Measurements from ENCODE around the gene GABRG3. TPM values are rescaled to one million over a fixed set of nuclear protein-coding genes. Genes with fewer than 3 reads are reported as not detected.

Gene GABRG3
- total and polyA plus RNA-seq, 2 experiments from 2014 or later = 0.10 to 1.4 TPM

DNA sequence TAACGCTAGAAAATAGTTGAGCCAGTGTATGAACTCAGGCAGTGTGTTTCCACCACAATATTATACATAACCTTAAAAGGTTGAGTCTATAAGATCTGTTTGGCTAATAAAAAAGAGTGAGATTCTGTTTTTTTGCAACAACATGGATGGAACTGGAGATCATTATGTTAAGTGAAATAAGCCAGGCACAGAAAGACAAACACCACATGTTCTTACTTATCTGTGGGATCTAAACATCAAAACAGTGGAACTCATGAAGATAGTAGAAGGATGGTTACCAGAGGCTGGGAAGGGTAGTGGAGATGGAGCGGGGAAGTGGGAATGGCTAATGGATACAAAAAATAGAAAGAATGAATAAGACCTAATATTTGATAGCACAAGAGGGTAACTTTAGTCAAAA lies 150.7 kb downstream of the GABRG3 start:
- peaks cover 3% of the 10 kb centered on the region for H3K27me3 Mint-ChIP-seq (ENCODE audit: insufficient read depth, low read depth, poor library complexity)
- H3K79me2 ChIP-seq (replicated peaks; ENCODE audit: insufficient read depth) = no peaks in the 10 kb centered on the region
- H3K4me3 ChIP-seq = no peak overlapping the region
- H4K20me1 ChIP-seq (replicated peaks; ENCODE audit: insufficient read depth) = no peaks in the 10 kb centered on the region
- H3K36me3 Mint-ChIP-seq (ENCODE audit: low read depth) = no peaks in the 10 kb centered on the region; the same call in 2 of the 3 replicates
- peaks cover 9% of the 10 kb centered on the region for H3K4me1 ChIP-seq (ENCODE audit: insufficient read depth)
- H3K36me3 ChIP-seq (ENCODE audit: insufficient read depth) = no peaks in the 10 kb centered on the region
- no peak overlapping the region for H3K27ac Mint-ChIP-seq
- H3K9me3 Mint-ChIP-seq = peaks cover 2% of the 10 kb centered on the region; the same call in 2 of the 3 replicates
- no peak overlapping the region for H3K27ac ChIP-seq (ENCODE audit: low read depth)
- H3K4me3 Mint-ChIP-seq = no peak overlapping the region
- no peak for ATAC-seq
- TF ChIP-seq STAT1 (IDR thresholded peaks at IDR 0.05; ENCODE audit: unreplicated experiment) = no peak
- no peak for TF ChIP-seq JUNB (IDR thresholded peaks at IDR 0.05; ENCODE audit: unreplicated experiment)
- no peak for TF ChIP-seq NANOG (IDR thresholded peaks at IDR 0.05; ENCODE audit: borderline replicate concordance)
- TF ChIP-seq EZH2 (IDR thresholded peaks at IDR 0.05; ENCODE audit: low read depth, unreplicated experiment) = no peak
- no peak for TF ChIP-seq CREB1 (CRISPR knock-in tag; IDR thresholded peaks at IDR 0.05; ENCODE audit: low read depth)
- TF ChIP-seq, protein P1, sequence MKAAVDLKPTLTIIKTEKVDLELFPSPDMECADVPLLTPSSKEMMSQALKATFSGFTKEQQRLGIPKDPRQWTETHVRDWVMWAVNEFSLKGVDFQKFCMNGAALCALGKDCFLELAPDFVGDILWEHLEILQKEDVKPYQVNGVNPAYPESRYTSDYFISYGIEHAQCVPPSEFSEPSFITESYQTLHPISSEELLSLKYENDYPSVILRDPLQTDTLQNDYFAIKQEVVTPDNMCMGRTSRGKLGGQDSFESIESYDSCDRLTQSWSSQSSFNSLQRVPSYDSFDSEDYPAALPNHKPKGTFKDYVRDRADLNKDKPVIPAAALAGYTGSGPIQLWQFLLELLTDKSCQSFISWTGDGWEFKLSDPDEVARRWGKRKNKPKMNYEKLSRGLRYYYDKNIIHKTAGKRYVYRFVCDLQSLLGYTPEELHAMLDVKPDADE (IDR thresholded peaks at IDR 0.05) = no peak
- peaks cover 5% of the 10 kb centered on the region; the same call in 2 of the 3 replicates for H3K4me1 Mint-ChIP-seq
- no peak overlapping the region for H3K4me2 ChIP-seq
- DNase-seq (ENCODE audit: low spot score) = no peak
- no peaks in the 10 kb centered on the region for H3F3A ChIP-seq (replicated peaks; ENCODE audit: low read depth)
- H2AFZ ChIP-seq = no peak overlapping the region
- no peaks in the 10 kb centered on the region; the same call in 1 of the 2 replicates for H3K9me2 ChIP-seq (ENCODE audit: insufficient read depth)
- no peaks in the 10 kb centered on the region for H3K27me3 ChIP-seq (ENCODE audit: insufficient read depth)

GRCh38 chr15:27123291-27123690 lies 152.3 kb downstream of the GABRG3 start:
- H3K4me1 Mint-ChIP-seq = no peaks in the 10 kb centered on the region
- H3K27me3 ChIP-seq (ENCODE audit: insufficient read depth) = no peaks in the 10 kb centered on the region
- H3K9me3 Mint-ChIP-seq = no peaks in the 10 kb centered on the region; the same call in 2 of the 3 replicates
- H3K9me2 ChIP-seq (ENCODE audit: insufficient read depth) = no peaks in the 10 kb centered on the region; the same call in 1 of the 2 replicates
- DNase-seq (ENCODE audit: low spot score) = no peak
- H3K27me3 Mint-ChIP-seq (ENCODE audit: insufficient read depth, low read depth, poor library complexity) = peaks cover 3% of the 10 kb centered on the region
- no peaks in the 10 kb centered on the region for H3K79me2 ChIP-seq (replicated peaks; ENCODE audit: insufficient read depth)
- no peaks in the 10 kb centered on the region for H3K36me3 ChIP-seq (ENCODE audit: insufficient read depth)
- H3K4me3 Mint-ChIP-seq = no peak overlapping the region
- no peak overlapping the region for H3K27ac ChIP-seq (ENCODE audit: low read depth)
- H4K20me1 ChIP-seq (replicated peaks; ENCODE audit: insufficient read depth) = no peaks in the 10 kb centered on the region
- no peaks in the 10 kb centered on the region for H3K4me1 ChIP-seq (ENCODE audit: insufficient read depth)
- no peak overlapping the region for H3K4me2 ChIP-seq
- no peaks in the 10 kb centered on the region for H3F3A ChIP-seq (replicated peaks; ENCODE audit: low read depth)
- no peak for ATAC-seq
- no peaks in the 10 kb centered on the region for H3K36me3 Mint-ChIP-seq (ENCODE audit: low read depth)
- H3K4me3 ChIP-seq = no peak overlapping the region
- no peak overlapping the region for H2AFZ ChIP-seq
- no peak overlapping the region for H3K27ac Mint-ChIP-seq
- TF ChIP-seq ZNF331 (CRISPR knock-in tag; IDR thresholded peaks at IDR 0.05; ENCODE audit: low read depth) (no peak), CTCF (conservative IDR thresholded peaks at IDR 0.05; ENCODE audit: low read depth in 2 of 2) (no peak), EZH2phosphoT487 (IDR thresholded peaks at IDR 0.05; ENCODE audit: unreplicated experiment) (no peak), JUNB (IDR thresholded peaks at IDR 0.05; ENCODE audit: unreplicated experiment) (no peak), STAT1 (IDR thresholded peaks at IDR 0.05; ENCODE audit: unreplicated experiment) (no peak), EZH2 (IDR thresholded peaks at IDR 0.05; ENCODE audit: low read depth, unreplicated experiment) (no peak), CREB1 (CRISPR knock-in tag; IDR thresholded peaks at IDR 0.05; ENCODE audit: low read depth) (no peak), POLR2AphosphoS5 (IDR thresholded peaks at IDR 0.05; ENCODE audit: low read depth) (no peak), ZNF114 (CRISPR knock-in tag; IDR thresholded peaks at IDR 0.05) (no peak)
- TF ChIP-seq, protein P1 (IDR thresholded peaks at IDR 0.05) = no peak
- TF ChIP-seq, protein P2, sequence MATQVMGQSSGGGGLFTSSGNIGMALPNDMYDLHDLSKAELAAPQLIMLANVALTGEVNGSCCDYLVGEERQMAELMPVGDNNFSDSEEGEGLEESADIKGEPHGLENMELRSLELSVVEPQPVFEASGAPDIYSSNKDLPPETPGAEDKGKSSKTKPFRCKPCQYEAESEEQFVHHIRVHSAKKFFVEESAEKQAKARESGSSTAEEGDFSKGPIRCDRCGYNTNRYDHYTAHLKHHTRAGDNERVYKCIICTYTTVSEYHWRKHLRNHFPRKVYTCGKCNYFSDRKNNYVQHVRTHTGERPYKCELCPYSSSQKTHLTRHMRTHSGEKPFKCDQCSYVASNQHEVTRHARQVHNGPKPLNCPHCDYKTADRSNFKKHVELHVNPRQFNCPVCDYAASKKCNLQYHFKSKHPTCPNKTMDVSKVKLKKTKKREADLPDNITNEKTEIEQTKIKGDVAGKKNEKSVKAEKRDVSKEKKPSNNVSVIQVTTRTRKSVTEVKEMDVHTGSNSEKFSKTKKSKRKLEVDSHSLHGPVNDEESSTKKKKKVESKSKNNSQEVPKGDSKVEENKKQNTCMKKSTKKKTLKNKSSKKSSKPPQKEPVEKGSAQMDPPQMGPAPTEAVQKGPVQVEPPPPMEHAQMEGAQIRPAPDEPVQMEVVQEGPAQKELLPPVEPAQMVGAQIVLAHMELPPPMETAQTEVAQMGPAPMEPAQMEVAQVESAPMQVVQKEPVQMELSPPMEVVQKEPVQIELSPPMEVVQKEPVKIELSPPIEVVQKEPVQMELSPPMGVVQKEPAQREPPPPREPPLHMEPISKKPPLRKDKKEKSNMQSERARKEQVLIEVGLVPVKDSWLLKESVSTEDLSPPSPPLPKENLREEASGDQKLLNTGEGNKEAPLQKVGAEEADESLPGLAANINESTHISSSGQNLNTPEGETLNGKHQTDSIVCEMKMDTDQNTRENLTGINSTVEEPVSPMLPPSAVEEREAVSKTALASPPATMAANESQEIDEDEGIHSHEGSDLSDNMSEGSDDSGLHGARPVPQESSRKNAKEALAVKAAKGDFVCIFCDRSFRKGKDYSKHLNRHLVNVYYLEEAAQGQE (IDR thresholded peaks at IDR 0.05; ENCODE audit: unreplicated experiment) = no peak

Measured in GM23338 (cell line).